Mononuclear cell (primary cell): ENCODE measurements around the gene AREL1. TPM values are rescaled to one million over a fixed set of nuclear protein-coding genes. Genes with fewer than 3 reads are reported as not detected.

Experiments used
- H3K27me3 ChIP-seq: 2 replicates; pipeline ENCODE4 v1.6.0; 2011; ENCODE audit warnings: low read length, control low read depth; ENCODE audit not compliant: insufficient read depth
- H3K4me1 ChIP-seq: 2 replicates; pipeline ENCODE4 v1.5.1; 2011; ENCODE audit warnings: mild to moderate bottlenecking, low read length, control low read depth; ENCODE audit not compliant: insufficient read depth
- H3K4me3 ChIP-seq: 2 replicates; pipeline ENCODE4 v1.5.1; 2011; ENCODE audit warnings: mild to moderate bottlenecking, low read length, moderate library complexity
- H3K9me3 ChIP-seq: 2 replicates; pipeline ENCODE4 v1.5.1; 2011; ENCODE audit warnings: low read depth, mild to moderate bottlenecking, control low read depth, low read length
- total RNA-seq: library from RNA; depleted of rRNA; stranded (reverse); fragments of >200 nt; gene quantifications from one replicate; pipeline ENCODE4 v1.2.3, GENCODE V29; 2012

AREL1 gene
- total RNA-seq, 1 donor, result 32.8 TPM

DNA sequence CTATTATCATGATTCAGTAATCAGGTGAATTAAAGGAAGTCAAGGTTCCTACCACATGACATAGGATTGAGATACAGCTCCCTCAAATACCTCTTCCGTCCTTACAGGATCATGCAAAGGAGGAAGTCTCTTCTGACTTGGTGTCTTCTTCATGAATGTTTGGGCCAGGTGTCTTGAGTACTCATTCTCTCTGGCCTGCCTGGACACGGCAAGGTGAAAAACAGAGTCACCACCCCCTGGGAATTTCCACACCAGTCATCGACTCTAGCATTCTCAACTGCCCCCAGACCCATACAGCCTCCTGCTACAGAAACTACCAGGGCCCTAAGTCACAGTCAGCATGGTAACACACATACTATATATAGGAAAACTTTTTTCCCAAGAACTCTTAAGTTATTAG is 55.9 kb downstream of the AREL1 start:
- Histone ChIP-seq H3K27me3 (no peaks in the 10 kb centered on the region), H3K4me3 (no peak overlapping the region), H3K9me3 (no peaks in the 10 kb centered on the region), H3K4me1 (no peaks in the 10 kb centered on the region)

DNA sequence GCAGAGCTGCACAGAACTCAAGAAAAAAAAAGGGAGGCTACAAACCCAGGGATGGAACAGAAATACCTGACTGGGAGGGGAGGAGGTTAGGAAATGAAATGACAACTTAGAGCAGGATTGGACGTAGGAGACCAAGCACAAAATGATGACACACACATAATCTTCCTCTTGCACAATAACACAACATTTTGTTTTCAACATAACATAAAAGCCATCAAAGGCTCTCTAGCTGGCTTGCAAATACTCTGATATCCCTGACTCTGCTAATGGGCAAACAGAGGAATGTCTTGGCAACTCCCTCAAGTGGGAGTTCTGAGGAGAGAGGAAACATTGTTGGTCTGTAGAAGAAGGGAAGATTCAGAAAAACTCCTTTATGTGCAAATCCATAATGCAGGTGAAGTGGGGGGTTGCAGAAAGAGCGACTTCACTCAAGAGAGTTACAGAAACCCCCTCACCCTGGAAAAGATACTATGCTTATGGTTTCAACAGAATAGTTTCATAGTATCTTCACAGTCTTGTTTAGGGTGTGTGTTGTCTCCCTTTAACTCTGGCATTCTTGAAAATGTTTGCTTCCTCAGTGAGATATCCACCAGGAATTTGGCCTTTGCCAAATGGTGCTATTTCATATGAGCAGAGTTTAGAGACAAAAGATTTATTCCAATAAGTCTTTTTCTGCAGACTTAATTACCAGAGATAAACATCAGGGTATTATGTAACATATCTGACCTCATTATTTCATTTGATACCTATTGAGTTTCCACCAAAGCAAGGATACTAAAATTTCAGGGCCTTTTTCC is 57.1 kb downstream of the AREL1 start:
- H3K4me3 ChIP-seq, result no peak overlapping the region
- peaks cover 7% of the 10 kb centered on the region for H3K4me1 ChIP-seq
- H3K9me3 ChIP-seq, result no peaks in the 10 kb centered on the region
- no peaks in the 10 kb centered on the region for H3K27me3 ChIP-seq

DNA sequence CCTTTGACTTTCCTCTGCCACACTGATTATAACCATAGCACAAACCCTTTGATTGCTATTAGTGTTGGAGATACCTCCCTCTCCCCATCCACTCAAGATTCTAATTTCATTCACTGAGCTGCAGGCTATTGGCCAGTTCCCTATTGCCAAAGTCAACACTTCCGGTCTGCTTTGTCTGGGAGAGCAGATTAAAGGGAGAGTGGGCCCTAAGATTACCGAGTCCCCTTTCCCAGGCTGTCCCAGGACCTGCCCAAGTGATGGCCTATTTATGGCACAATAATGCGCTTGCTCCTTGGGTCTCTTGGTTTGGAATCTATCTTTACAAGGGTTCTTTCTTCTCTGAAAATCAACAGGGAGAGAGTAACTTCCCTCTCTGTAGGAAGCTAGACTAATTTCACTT is 57.9 kb downstream of the AREL1 start:
- H3K9me3 ChIP-seq, result no peaks in the 10 kb centered on the region
- H3K4me1 ChIP-seq, result peaks cover 8% of the 10 kb centered on the region
- H3K27me3 ChIP-seq, result no peaks in the 10 kb centered on the region
- no peak overlapping the region for H3K4me3 ChIP-seq

DNA sequence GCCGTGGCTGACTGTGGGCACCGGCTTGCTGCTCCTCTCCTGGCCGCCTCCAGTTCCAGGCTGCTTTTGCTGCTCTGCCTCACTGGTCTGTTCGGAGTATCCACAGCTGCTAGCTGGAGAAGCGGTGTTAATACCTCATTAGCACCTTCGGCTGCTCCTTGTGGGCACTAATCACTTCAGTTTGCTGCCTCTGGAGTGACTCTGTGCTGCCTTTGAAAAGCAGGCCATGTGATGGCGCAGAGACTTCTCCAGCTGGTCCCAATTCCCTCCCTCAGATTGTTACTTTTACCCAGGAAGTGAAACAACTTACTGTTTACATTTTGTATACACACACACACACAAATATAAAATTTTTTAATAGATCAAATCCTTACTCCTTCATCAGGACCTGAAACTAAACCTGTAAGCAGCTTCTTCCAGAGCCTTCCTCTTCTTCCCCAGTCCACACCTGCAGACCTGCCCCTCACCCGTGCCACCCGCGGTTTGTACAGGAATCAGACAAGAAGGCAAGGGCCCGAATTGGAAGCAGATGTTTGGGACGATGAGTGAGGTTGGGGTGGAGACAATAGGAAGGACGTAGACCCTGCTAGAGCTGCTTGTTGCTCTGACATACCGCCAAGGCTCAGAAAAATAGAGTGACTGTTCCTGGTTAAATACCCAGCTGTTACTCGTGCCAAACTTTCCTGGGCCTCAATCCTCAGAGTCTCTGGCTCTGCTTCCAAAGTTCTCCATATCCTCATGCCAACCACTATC is 59.3 kb downstream of the AREL1 start:
- Histone ChIP-seq H3K9me3 (no peaks in the 10 kb centered on the region), H3K4me3 (no peak overlapping the region), H3K4me1 (peaks cover 8% of the 10 kb centered on the region), H3K27me3 (no peaks in the 10 kb centered on the region)

DNA sequence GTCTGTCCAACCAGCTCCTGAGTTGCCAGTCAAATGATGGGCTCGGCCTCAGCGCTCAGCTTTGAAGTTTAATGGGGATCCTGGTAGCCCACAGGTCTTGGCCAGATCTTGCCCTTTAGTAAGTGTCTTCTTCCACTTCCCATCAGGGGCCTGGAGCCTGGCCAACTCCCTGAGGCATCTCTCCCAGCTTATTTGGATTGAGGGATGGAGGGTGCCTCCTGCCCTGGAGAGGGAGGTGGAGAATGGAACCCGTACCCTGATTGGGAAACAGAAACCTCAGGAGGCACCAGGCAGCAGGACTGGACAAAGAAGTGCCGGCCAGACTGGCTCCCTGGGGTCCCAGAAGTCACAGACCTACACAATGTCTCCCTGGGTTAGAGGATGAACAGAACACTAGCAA is 60.3 kb downstream of the AREL1 start:
- H3K4me1 ChIP-seq, result peaks cover 8% of the 10 kb centered on the region
- no peaks in the 10 kb centered on the region for H3K27me3 ChIP-seq
- no peaks in the 10 kb centered on the region for H3K9me3 ChIP-seq
- no peak overlapping the region for H3K4me3 ChIP-seq

DNA sequence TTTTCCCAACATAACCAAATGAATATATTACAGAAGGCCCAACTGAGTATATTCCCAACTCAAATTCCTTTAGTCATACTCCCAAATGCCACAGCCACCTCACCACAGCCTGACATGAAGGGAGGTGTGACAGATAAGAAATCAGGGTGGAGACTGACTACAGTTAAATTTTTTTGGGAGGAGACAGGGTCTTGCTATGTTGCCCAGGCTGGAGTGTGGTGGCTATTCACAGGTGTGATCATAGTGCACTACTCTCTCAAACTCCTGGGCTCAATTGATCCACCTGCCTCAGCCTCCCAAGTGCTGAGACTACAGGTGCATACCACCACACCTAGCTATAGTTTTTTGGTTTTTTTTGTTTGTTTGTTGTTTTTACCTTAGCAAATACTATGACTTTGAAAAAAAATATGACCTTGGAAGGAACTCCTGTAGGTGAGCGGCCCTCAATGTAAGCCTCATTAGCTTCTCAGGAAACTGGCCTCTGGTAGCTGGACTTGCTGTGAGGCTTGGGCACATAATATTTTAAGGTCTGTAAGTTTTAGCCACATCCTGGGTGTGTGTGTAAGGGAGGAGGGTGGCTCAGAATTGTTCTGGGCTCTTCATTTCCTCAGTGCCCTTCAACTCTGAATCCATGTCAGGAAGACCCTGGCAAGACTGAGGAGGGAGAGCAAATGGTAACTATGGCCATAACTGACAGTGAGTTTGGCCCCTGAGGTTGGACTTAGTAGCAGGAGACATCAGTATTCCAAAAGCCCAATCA is 61.8 kb downstream of the AREL1 start:
- Histone ChIP-seq H3K4me3 (no peak overlapping the region), H3K4me1 (peaks cover 8% of the 10 kb centered on the region), H3K27me3 (no peaks in the 10 kb centered on the region), H3K9me3 (no peaks in the 10 kb centered on the region)

DNA sequence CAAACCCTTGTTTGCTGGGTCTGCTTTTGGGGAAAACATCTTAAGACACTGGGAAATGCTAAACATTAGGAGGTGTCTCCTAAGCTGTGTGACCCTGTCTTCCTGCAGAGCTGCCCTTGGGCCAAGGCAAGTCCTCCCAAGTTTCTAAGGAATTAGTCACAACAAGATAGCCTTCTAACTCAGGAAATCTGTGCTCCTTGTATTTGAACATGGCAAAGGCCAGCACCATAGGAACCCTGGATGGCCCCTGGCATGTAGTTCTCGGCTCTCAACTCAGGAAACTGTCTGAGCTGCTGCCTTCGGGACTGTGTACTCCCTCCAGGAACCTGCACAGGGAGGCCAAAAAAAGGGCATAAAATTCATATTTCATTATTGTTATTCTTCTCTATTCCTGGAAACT is 63.2 kb downstream of the AREL1 start:
- Histone ChIP-seq H3K4me1 (peaks cover 8% of the 10 kb centered on the region), H3K27me3 (no peaks in the 10 kb centered on the region), H3K9me3 (no peaks in the 10 kb centered on the region), H3K4me3 (no peak overlapping the region)

DNA sequence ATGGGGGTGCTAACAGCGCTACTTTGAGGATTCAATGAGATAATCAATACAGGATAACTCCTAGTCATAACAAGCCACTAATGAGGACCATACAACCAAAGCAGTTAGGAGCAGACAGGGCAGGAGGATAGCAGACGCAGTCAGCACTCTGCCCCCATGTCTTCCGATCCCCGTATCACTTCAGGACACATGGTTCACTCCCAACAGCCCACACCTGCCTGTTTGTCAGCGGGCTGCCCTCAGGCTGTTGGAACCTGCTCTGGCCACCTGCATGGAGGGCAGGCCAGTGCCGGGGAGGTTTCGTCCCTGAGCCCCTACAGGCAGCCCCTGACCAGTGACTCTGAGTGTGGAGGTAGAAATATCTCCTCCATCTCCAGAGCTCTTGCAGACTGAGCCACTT is 63.7 kb downstream of the AREL1 start:
- H3K4me3 ChIP-seq, result no peak overlapping the region
- peaks cover 8% of the 10 kb centered on the region for H3K4me1 ChIP-seq
- no peaks in the 10 kb centered on the region for H3K9me3 ChIP-seq
- H3K27me3 ChIP-seq, result no peaks in the 10 kb centered on the region

DNA sequence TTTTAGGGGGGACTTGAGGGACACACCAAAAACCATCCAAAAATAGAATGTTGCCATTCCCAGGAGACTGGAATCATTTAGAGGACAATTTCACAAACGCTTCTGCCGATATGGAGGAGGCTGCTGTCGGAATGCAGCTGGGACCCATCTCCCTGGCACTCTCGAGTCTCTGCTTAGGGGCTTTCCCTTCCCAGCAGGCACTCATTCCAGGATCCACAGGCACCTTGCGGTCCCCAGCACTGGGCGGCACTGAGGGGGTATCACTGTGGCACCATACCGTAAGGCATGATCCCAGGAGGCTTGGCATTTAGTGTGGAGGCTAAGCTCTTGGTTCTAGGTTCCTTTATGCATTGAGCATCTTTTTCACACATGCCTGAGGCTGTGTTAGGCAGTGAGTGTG is 64.3 kb downstream of the AREL1 start:
- Histone ChIP-seq H3K9me3 (no peaks in the 10 kb centered on the region), H3K27me3 (no peaks in the 10 kb centered on the region), H3K4me3 (no peak overlapping the region)

DNA sequence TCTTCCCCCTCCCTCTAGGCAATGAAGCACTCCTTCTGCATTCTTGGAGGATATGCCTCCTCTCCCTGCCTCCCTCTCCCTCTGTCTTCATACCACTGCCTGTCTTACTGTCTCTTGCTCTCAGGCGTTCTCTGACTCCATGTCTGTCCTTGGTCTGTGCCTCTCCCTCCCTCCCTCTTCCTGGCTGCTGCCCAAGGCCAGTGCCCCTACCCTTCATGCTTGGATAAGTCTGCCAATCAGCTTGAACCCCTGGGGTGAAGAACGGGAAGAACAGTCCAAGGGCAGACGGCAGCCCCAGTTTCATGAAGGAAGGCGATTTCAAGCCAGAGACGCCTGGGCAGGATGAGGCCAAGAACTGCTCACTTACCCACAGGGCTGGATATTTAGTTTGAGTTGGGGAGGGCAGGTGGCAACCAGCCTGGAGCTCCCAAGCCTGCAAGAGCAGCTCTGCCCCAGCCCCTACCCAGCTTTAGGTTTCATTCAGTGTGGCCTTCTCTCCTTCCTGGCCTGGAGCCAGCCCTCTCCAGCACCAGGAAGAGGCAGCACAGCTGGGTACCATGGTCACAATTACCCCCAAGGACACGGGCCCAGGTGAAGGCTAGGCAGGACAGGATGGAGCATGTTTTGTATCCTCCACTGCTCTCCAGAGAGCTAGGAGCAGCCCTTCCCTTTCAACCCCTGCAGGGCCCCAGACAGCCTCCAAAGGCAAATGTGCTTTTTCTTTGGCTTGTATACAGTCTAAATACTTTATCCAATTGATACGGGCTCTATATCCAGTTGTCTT is 65.0 kb downstream of the AREL1 start:
- H3K9me3 ChIP-seq, result no peaks in the 10 kb centered on the region
- H3K27me3 ChIP-seq, result no peaks in the 10 kb centered on the region

More for the DNA sequence above, 64.3 kb downstream of the AREL1 start:
- peaks cover 8% of the 10 kb centered on the region for H3K4me1 ChIP-seq

DNA sequence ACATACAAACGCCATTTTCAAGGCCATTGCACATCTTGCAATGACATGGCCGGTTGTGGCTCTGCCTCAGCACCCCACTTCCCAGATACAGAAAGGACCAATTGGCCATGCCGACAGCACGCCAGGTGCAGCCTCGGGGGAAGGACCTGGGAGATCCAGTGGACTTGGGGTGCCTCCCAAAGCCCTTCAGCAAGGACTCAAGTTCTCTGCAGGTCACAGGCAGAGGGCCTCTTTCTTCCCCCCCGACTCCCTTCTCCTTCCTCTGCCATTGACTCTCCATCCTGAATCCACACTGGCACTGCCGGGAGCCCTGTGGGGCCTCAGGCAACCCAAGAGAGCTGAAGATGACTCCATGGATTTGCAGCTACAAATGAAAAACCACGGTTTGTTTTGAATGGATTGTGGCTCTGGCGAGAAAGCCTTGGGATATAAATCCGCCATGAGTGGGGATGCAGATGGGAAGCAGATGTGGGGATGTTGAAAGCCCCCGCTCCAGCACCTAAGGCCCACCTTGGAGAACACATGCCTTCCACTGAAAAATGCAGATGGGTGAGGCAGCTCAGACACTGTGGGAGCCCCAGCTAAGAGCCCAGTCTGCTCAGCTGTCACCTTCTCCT is 65.7 kb downstream of the AREL1 start:
- peaks cover 8% of the 10 kb centered on the region for H3K4me1 ChIP-seq
- no peaks in the 10 kb centered on the region for H3K27me3 ChIP-seq
- H3K9me3 ChIP-seq, result no peaks in the 10 kb centered on the region
- H3K4me3 ChIP-seq, result no peak overlapping the region

More for the DNA sequence above, 65.0 kb downstream of the AREL1 start:
- H3K4me1 ChIP-seq, result peaks cover 8% of the 10 kb centered on the region
- H3K4me3 ChIP-seq, result no peak overlapping the region

DNA sequence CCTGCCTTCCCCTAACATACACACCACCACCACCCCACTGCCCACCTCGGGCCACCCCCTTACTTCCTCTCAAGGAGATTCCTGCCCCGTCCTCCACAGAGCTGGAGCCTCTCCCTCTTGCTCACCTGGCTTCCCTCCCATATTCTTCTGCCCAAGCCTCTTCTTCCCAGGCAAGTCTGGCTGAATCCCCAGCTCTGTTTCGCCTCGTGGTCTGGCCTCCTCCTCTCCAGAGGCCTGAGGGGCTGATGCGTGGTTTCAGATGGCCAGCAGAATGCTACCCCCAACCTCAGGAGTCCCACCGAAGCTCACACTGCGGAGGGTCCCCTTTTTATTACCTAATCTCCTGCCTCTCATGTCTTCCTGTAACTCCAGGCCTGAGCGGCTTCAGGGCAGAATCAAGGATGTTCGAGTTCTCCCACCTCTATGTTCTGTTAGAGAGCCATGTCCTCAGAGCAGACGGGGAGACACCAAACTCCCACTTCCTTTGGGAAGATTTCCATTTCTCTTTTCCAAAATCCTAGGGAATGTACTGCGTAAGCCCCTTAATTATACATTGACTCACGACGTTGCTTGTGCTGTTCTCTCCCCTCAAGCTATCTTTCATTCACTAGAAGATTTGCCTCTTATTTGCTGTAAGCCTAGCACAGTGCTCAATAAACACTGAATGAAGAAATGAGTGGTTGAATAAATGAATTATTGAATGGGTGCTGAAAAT is 67.0 kb downstream of the AREL1 start:
- peaks cover 2% of the 10 kb centered on the region for H3K4me1 ChIP-seq
- no peaks in the 10 kb centered on the region for H3K9me3 ChIP-seq
- no peaks in the 10 kb centered on the region for H3K27me3 ChIP-seq
- H3K4me3 ChIP-seq, result no peak overlapping the region

DNA sequence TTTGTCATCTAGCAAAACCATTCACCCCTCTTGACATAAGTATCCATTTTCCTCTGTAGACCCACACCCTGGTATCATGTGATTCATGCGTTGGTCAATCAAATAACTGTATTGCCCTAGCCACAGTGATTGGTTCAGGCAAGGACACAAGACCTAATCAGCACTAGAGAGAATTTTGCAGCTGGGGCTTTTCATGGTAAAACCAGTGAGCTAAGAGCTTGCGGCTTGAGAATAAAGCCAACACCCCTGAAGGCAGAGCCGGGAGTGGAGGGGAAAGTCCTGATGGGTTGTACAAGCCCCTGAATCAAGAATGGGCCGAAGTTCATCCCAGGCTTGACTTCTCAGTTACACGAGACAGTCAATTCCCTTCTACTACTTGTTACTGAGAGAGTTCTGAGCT is 67.6 kb downstream of the AREL1 start:
- Histone ChIP-seq H3K4me1 (no peaks in the 10 kb centered on the region), H3K27me3 (no peaks in the 10 kb centered on the region), H3K4me3 (no peak overlapping the region), H3K9me3 (no peaks in the 10 kb centered on the region)
